NCI-H69 (cell line): ENCODE results near the gene DOCK1.

Experiments used
- DNase-seq: peaks from one replicate; lab custom pipeline; 2025; lab: John Stamatoyannopoulos, UW

The DOCK1 gene

GRCh38 chr10:126955396-126955795 lies 50.2 kb downstream of the DOCK1 start:
- DNase-seq, result no peak

DNA sequence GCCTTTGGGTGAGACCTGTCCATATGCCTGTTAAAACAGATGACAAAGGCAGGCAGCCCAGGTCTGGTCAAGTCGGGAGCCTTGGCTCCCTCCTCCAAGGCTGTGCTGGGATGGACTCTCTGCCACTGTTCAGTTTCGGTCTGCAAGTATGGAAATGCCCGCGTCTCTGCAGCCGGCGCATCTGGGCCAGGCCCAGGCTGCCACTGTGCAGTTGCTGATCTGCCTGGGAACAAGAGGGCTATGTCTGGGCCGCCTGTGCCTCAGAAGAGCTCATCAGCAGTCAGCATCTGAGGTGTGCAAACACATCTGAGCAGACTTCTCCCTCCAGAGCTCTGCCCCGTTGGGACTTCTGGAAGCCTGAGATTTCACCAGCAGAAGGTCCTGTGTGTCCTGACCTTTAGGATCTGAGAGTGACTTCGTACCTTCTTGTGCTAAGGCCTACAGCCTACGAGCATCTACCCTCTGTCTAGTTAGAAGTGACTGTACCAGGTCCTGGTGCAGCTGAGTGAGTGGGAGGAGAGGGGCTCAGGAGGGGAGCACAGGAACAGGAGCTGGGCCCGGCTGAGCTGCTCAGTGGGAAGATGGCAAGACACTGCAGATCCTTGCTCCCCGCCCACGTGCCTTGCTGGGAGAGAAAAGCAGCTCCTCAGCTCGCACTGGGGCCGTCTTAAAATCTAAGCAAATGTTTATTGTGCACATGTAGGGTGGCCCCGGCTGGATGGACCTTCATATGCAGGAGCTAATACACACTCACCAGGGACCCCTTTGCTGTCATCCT lies 50.9 kb downstream of the DOCK1 start:
- no peak for DNase-seq

GRCh38 chr10:126956712-126957108 lies 51.5 kb downstream of the DOCK1 start:
- no peak for DNase-seq

DNA sequence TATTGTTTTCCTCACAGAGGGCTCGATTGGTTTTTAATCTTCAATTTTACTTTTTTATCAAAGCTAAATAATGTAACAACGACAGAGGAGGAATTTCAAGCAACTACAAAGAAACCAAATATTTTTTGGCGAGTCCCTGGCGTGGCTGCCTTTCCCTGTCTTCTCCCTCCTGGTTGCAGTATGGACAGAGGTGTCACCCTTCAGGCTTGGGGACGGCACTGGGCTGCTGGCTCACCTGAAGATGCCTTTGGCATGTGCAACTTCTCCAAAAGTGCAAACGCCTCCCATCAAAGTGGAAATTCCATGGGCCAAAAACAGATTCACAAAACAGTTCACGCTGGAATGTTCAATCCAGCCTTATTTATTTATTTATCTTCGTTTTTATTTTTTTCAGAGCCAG lies 51.9 kb downstream of the DOCK1 start:
- DNase-seq, result no peak

DNA sequence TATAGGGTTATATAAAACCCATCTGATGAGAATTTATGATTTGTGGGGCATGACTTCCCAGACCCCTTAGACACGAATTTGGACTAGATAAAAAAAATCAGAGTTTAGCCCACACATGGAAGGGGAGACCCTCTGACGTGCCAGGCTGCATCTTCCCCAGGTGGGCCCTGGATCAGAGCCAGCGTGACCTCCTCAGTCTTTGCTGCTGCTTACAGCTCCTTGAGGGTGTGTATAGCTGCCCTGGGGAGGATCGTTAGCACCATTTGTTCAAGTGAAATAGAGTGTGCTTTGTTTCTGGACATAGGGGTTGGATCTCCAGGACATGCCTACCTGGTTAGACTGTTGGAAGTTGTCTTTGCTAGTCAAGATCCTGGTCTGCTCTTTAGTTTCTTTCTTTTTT lies 54.2 kb downstream of the DOCK1 start:
- DNase-seq, result no peak

GRCh38 chr10:126959906-126960685 lies 54.9 kb downstream of the DOCK1 start:
- DNase-seq, result no peak

DNA sequence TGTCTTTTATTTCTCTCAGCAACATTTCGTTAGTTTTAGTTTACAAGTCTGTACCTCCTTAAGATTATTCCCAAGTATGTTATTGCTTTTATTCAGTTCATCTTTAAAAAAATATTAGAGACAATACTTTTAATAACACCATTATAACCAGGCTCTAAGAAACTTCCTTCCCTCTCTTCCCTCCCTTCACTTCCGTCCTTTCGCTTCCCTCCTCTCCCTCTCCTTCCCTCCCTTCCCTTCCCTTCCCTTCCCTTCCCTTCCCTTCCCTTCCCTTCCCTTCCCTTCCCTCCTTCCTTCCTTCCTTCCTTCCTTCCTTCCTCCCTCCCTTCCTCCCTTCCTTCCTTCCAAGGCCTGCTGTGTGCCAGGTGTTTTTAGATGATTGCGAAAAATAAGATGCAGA lies 58.1 kb downstream of the DOCK1 start:
- DNase-seq, result no peak

DNA sequence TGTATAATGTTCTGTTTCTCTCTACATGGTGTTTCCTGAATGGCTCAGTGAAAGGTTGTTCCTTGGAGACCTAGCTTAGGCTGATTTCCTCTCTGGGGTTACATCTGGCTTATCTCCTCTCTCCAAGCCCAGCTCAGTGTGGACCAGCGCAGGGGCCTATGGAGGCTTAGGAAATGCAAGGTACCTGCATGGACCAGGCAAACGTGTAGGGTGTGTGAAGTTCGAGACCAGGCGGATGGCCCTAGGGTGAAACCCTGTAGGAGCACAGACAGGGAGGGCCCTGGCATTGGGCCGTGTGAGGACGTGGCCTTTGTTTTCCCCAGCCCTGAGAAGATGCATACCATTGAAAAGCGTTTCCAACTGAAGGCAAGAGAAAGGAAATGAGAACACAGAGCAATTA lies 59.0 kb downstream of the DOCK1 start:
- no peak for DNase-seq

- DNase-seq, result no peak
These were observed 61.7 kb downstream of the DOCK1 start for GRCh38 chr10:126966938-126967337.

GRCh38 chr10:126969310-126969709 lies 64.1 kb downstream of the DOCK1 start:
- DNase-seq, result no peak

- DNase-seq, result no peak
These were observed 67.6 kb downstream of the DOCK1 start for GRCh38 chr10:126972635-126973414.

DNA sequence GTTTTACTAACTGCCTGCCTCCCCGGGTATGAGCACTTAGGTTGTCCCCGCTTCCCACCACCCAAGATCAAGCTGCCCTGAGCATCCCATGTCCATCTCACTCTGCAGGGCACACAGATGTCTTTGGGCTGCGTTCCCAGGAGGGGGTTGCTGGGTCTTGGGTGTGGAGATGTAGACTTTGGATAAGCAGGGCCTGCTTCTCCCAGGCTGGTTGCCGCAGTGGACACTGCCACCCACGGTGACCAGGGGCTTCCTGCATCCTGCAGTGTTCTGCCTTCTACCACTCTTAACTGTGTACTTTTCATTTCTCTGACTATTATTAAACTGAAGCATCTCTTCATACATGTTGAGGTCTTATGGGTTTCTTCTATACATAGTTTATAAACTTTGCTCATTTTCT lies 70.0 kb downstream of the DOCK1 start:
- no peak for DNase-seq

GRCh38 chr10:126977216-126977615 lies 72.0 kb downstream of the DOCK1 start:
- DNase-seq, result no peak

GRCh38 chr10:126979311-126979710 lies 74.1 kb downstream of the DOCK1 start:
- DNase-seq, result no peak

- no peak for DNase-seq
These were observed 88.0 kb downstream of the DOCK1 start for GRCh38 chr10:126993208-126993607.

DNA sequence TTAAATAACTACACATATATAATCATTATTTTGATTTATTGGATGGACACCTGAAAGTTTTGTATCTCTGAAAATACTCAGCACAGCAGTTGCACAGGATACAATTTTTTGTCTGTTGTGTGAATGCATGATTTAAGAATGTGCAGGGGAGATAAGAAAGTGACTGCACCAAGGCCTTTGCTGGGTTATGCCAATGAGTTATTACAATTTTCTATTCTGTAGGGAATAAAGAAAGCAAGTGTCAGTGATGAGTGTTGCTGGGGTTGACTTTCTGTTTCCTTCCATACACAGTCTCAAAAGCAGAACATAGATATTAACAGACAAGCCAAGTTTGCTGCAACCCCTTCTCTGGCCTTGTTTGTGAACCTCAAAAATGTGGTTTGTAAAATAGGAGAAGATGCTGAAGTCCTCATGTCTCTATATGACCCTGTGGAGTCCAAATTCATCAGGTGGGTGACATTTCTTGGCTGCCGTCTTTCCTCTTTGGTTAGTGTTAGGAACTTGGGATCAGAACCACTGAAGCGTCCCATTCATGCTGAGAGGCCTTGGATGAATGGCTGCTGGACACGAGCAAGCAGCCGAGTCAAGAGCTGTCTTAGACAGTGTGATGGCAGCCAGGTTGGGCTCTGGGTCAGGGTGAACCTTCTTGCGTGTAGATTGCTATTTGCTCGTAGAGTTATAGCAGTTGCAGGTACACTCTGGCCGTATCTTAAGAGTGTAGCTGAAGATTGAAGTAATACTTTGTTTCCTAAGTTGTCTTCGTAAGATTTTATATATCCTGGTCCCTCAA lies 92.8 kb downstream of the DOCK1 start:
- no peak for DNase-seq

GRCh38 chr10:127000598-127000997 lies 95.4 kb downstream of the DOCK1 start:
- no peak for DNase-seq

DNA sequence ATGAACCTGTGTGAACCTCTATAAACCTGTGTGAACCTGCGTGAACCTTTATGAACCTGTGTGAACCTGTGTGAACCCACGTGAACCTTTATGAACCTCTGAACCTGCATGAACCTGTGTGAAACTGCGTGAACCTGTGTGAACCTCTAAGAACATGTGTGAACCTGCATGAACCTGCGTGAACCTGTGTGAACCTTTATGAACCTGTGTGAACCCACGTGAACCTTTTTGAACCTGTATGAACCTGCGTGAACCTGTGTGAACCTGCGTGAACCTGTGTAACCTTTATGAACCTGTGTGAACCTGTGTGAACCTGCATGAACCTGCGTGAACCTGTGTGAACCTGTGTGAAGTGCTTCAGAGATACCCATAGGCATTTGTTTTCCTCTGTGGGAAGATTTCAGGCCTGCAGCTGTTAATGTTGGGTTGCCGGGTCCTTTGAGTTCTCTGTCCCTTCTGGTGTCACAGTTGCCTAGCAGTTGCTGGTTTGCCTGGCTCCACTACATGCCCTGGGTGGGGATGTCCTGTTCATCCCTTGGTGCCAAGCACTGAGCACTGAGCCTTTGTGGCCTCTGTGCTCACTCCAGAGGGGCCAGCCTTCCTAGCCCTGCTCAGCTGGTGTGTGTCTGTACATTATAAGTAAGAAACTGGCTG lies 97.9 kb downstream of the DOCK1 start:
- no peak for DNase-seq

- no peak for DNase-seq
These were observed 101.2 kb downstream of the DOCK1 start for GRCh38 chr10:127006453-127006852.

GRCh38 chr10:127009366-127009765 lies 104.1 kb downstream of the DOCK1 start:
- no peak for DNase-seq

GRCh38 chr10:127011174-127011573 lies 105.9 kb downstream of the DOCK1 start:
- DNase-seq, result no peak
